ENCODE data around the gene INPP5B.
"Not testable (repeated sequence)": the region's sequence is repeated elsewhere in the genome, so short reads cannot be mapped to it uniquely, and the experiment has no call there.

INPP5B gene

GRCh38 chr1:37946703-37947360 is at the start of gene INPP5B:
INPP5B (minus strand) TSS chr1:37947053; CDS start chr1:37946308, 745 bp downstream.
- DNase-seq (ENCODE audit: low read depth), result peak; percentile 87

- DNase-seq (ENCODE audit: low read depth), result peak; percentile 96
Measured at GRCh38 chr1:37995751-37996345, 49.0 kb upstream of the INPP5B start.

- DNase-seq (ENCODE audit: low read depth), result no peak
Measured at GRCh38 chr1:37994886-37995566, 48.2 kb upstream of the INPP5B start.

- no peak for DNase-seq (ENCODE audit: low read depth)
Measured at GRCh38 chr1:37989361-37989930, 42.6 kb upstream of the INPP5B start.

- no peak for DNase-seq (ENCODE audit: low read depth)
Measured at GRCh38 chr1:37987679-37988078, 40.8 kb upstream of the INPP5B start.

- no peak for DNase-seq (ENCODE audit: low read depth)
Measured at GRCh38 chr1:37983546-37983945, 36.7 kb upstream of the INPP5B start.

GRCh38 chr1:37978541-37978940 is 31.7 kb upstream of the INPP5B start:
- no peak for DNase-seq (ENCODE audit: low read depth)

- peak; percentile 44 for DNase-seq (ENCODE audit: low read depth)
Measured at GRCh38 chr1:37975083-37975482, 28.2 kb upstream of the INPP5B start.

- DNase-seq (ENCODE audit: low read depth), result no peak
Measured at GRCh38 chr1:37974567-37974966, 27.7 kb upstream of the INPP5B start.

- DNase-seq (ENCODE audit: low read depth), result not testable (repeated sequence)
Measured at GRCh38 chr1:37973684-37974083, 26.8 kb upstream of the INPP5B start.

- no peak for DNase-seq (ENCODE audit: low read depth)
Measured at GRCh38 chr1:37965301-37965700, 18.4 kb upstream of the INPP5B start.

GRCh38 chr1:37964106-37964505 is 17.3 kb upstream of the INPP5B start:
- not testable (repeated sequence) for DNase-seq (ENCODE audit: low read depth)

- peak; percentile 53 for DNase-seq (ENCODE audit: low read depth)
Measured at GRCh38 chr1:37958690-37959089, 11.8 kb upstream of the INPP5B start.

- DNase-seq (ENCODE audit: low read depth), result no peak
Measured at GRCh38 chr1:37955685-37956084, 8.8 kb upstream of the INPP5B start.

- no peak for DNase-seq (ENCODE audit: low read depth)
Measured at GRCh38 chr1:37954316-37954971, 7.6 kb upstream of the INPP5B start.

- no peak for DNase-seq (ENCODE audit: low read depth)
Measured at GRCh38 chr1:37952738-37953137, 5.9 kb upstream of the INPP5B start.

- DNase-seq (ENCODE audit: low read depth), result no peak
Measured at GRCh38 chr1:37951783-37952624, 5.2 kb upstream of the INPP5B start.

- no peak for DNase-seq (ENCODE audit: low read depth)
Measured at GRCh38 chr1:37951041-37951782, 4.4 kb upstream of the INPP5B start.

- DNase-seq (ENCODE audit: low read depth), result no peak
Measured at GRCh38 chr1:37949524-37950152, 2.8 kb upstream of the INPP5B start.

- DNase-seq (ENCODE audit: low read depth), result no peak
Measured at GRCh38 chr1:37948841-37949240, 2.0 kb upstream of the INPP5B start.
